NCI-H2196 (cell line): Measurements from ENCODE around the gene MAF.

Source experiments
- DNase-seq: peaks from one replicate; lab custom pipeline; 2025; ENCODE audit not compliant: unreplicated experiment; lab: John Stamatoyannopoulos, UW

The MAF gene

GRCh38 chr16:79600638-79601091 lies at the start of gene MAF:
Gene MAF, minus strand, starts transcription at chr16:79600737. Its CDS starts 835 bp downstream, at chr16:79599902.
- peak; percentile 64 for DNase-seq

GRCh38 chr16:79648826-79649225 lies 48.3 kb upstream of the MAF start:
- no peak for DNase-seq

- no peak for DNase-seq
Measured at GRCh38 chr16:79647586-79647985, 47.0 kb upstream of the MAF start.

- no peak for DNase-seq
Measured at GRCh38 chr16:79645701-79646100, 45.2 kb upstream of the MAF start.

- DNase-seq, result no peak
Measured at GRCh38 chr16:79644971-79645667, 44.6 kb upstream of the MAF start.

- DNase-seq, result no peak
Measured at GRCh38 chr16:79642652-79643051, 42.1 kb upstream of the MAF start.

GRCh38 chr16:79640513-79641360 lies 40.2 kb upstream of the MAF start:
- DNase-seq, result peak; percentile 20

- DNase-seq, result no peak
Measured at GRCh38 chr16:79639576-79640311, 39.2 kb upstream of the MAF start.

- DNase-seq, result no peak
Measured at GRCh38 chr16:79638386-79638785, 37.8 kb upstream of the MAF start.

- DNase-seq, result no peak
Measured at GRCh38 chr16:79635488-79635887, 35.0 kb upstream of the MAF start.

- no peak for DNase-seq
Measured at GRCh38 chr16:79634298-79634697, 33.8 kb upstream of the MAF start.

- no peak for DNase-seq
Measured at GRCh38 chr16:79632289-79632688, 31.8 kb upstream of the MAF start.

GRCh38 chr16:79628988-79629387 lies 28.5 kb upstream of the MAF start:
- no peak for DNase-seq

GRCh38 chr16:79628501-79628975 lies 28.0 kb upstream of the MAF start:
- DNase-seq, result no peak

- no peak for DNase-seq
Measured at GRCh38 chr16:79627092-79627491, 26.6 kb upstream of the MAF start.

GRCh38 chr16:79625738-79626137 lies 25.2 kb upstream of the MAF start:
- DNase-seq, result no peak

GRCh38 chr16:79623824-79624223 lies 23.3 kb upstream of the MAF start:
- DNase-seq, result no peak

- no peak for DNase-seq
Measured at GRCh38 chr16:79623062-79623461, 22.5 kb upstream of the MAF start.

GRCh38 chr16:79621027-79621426 lies 20.5 kb upstream of the MAF start:
- DNase-seq, result no peak

GRCh38 chr16:79618692-79619050 lies 18.1 kb upstream of the MAF start:
- no peak for DNase-seq

- no peak for DNase-seq
Measured at GRCh38 chr16:79618041-79618691, 17.6 kb upstream of the MAF start.
